DOHH2 (cell line): ENCODE results near the gene MEPE.

Experiments
- H3F3A ChIP-seq: fragments of 200-600 bp; sonication (generic), shearing (Covaris generic); 2 replicates; pipeline ENCODE4 v1.6.0; 2016; ENCODE audit warnings: antibody characterized with exemption, mild to moderate bottlenecking; ENCODE audit not compliant: control insufficient read depth, insufficient read depth
- H3K27ac ChIP-seq: fragments of 200-600 bp; sonication (generic); 2 replicates; pipeline ENCODE4 v1.5.1; 2014; ENCODE audit warnings: low read depth, mild to moderate bottlenecking, low read length, moderate library complexity
- H3K27me3 ChIP-seq: fragments of 200-600 bp; sonication (generic); 2 replicates; pipeline ENCODE4 v1.6.1; 2014; ENCODE audit warnings: mild to moderate bottlenecking, low read length, mixed read lengths; ENCODE audit not compliant: control insufficient read depth
- H3K36me3 ChIP-seq: fragments of 200-600 bp; sonication (generic); 2 replicates; pipeline ENCODE4 v1.6.1; 2014; ENCODE audit warnings: mild to moderate bottlenecking, low read length, moderate library complexity, mixed read lengths; ENCODE audit not compliant: control insufficient read depth
- H3K4me1 ChIP-seq: fragments of 200-600 bp; sonication (generic); 2 replicates; pipeline ENCODE4 v1.6.1; 2014; ENCODE audit warnings: mild to moderate bottlenecking, low read length, mixed read lengths; ENCODE audit not compliant: control insufficient read depth
- H3K4me2 ChIP-seq: fragments of 200-600 bp; sonication (generic); 2 replicates; pipeline ENCODE4 v1.6.0; 2014; ENCODE audit warnings: mild to moderate bottlenecking, low read length, moderate library complexity
- H3K4me3 ChIP-seq: fragments of 200-600 bp; sonication (generic); 2 replicates; pipeline ENCODE4 v1.5.1; 2014; ENCODE audit warnings: mild to moderate bottlenecking, low read length, mixed read lengths
- H3K79me2 ChIP-seq: fragments of 200-600 bp; sonication (generic); 2 replicates; pipeline ENCODE4 v1.6.1; 2014; ENCODE audit warnings: mild to moderate bottlenecking, low read length, mixed read lengths; ENCODE audit not compliant: control insufficient read depth
- H3K9me2 ChIP-seq: fragments of 200-600 bp; sonication (generic); replicated peaks from 2 replicates; pipeline ENCODE4 v1.6.1; 2014; ENCODE audit warnings: mild to moderate bottlenecking, low read length, mixed read lengths; ENCODE audit not compliant: control insufficient read depth
- H3K9me3 ChIP-seq: fragments of 200-600 bp; sonication (generic); 2 replicates; pipeline ENCODE4 v1.6.1; 2014; ENCODE audit warnings: antibody characterized with exemption, low read length, mixed read lengths; ENCODE audit not compliant: control insufficient read depth, insufficient read depth
- H4K20me1 ChIP-seq: fragments of 200-600 bp; sonication (generic); 2 replicates; pipeline ENCODE4 v1.6.0; 2014; ENCODE audit warnings: low read depth, mild to moderate bottlenecking, antibody characterized with exemption, low read length, moderate library complexity; ENCODE audit not compliant: control insufficient read depth, insufficient read depth
- EZH2phosphoT487 ChIP-seq: fragments of 200-600 bp; sonication (generic); IDR thresholded peaks from 2 replicates; pipeline ENCODE4 v1.6.1; 2017; ENCODE audit warnings: borderline replicate concordance, mild to moderate bottlenecking, antibody characterized with exemption, low read length, moderate library complexity, mixed read lengths
- TF ChIP-seq, protein P1 (sequence below): fragments of 200-600 bp; sonication (generic); IDR thresholded peaks from one replicate; pipeline ENCODE4 v1.5.1; 2014; ENCODE audit warnings: antibody characterized with exemption, mild to moderate bottlenecking, low read depth, low read length; ENCODE audit not compliant: poor library complexity, severe bottlenecking

MEPE gene

DNA sequence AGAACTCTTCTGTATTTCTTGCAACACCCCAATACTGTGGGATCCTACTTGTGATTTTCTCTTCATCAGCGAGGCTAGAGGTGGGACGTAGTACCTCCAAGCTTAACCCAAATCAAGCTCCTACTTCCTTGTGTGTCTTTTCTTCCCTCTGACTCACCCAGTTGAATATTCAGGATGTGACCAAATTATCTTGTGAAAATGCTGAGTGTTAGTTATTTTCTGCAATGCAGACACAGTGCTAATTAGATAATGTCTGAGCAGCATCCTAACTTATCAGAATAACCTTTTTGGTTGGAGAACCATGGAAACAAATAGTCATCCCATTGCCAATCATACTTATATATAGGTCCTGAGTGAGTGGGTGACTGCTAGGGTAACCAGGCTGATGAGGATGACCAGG lies 2.4 kb downstream of the MEPE start:
- no peaks in the 10 kb centered on the region for H3F3A ChIP-seq
- H3K4me3 ChIP-seq: no peak overlapping the region
- H3K4me2 ChIP-seq: no peak overlapping the region
- H3K9me3 ChIP-seq: no peaks in the 10 kb centered on the region
- no peaks in the 10 kb centered on the region for H3K9me2 ChIP-seq
- H3K4me1 ChIP-seq: no peaks in the 10 kb centered on the region
- TF ChIP-seq, protein P1, sequence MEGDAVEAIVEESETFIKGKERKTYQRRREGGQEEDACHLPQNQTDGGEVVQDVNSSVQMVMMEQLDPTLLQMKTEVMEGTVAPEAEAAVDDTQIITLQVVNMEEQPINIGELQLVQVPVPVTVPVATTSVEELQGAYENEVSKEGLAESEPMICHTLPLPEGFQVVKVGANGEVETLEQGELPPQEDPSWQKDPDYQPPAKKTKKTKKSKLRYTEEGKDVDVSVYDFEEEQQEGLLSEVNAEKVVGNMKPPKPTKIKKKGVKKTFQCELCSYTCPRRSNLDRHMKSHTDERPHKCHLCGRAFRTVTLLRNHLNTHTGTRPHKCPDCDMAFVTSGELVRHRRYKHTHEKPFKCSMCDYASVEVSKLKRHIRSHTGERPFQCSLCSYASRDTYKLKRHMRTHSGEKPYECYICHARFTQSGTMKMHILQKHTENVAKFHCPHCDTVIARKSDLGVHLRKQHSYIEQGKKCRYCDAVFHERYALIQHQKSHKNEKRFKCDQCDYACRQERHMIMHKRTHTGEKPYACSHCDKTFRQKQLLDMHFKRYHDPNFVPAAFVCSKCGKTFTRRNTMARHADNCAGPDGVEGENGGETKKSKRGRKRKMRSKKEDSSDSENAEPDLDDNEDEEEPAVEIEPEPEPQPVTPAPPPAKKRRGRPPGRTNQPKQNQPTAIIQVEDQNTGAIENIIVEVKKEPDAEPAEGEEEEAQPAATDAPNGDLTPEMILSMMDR: no peak
- no peak for TF ChIP-seq EZH2phosphoT487
- no peak overlapping the region for H3K27ac ChIP-seq
- no peaks in the 10 kb centered on the region for H3K36me3 ChIP-seq
- H4K20me1 ChIP-seq: no peaks in the 10 kb centered on the region
- H3K27me3 ChIP-seq: peaks cover 2% of the 10 kb centered on the region; the same call in 1 of the 2 replicates
- no peaks in the 10 kb centered on the region for H3K79me2 ChIP-seq

DNA sequence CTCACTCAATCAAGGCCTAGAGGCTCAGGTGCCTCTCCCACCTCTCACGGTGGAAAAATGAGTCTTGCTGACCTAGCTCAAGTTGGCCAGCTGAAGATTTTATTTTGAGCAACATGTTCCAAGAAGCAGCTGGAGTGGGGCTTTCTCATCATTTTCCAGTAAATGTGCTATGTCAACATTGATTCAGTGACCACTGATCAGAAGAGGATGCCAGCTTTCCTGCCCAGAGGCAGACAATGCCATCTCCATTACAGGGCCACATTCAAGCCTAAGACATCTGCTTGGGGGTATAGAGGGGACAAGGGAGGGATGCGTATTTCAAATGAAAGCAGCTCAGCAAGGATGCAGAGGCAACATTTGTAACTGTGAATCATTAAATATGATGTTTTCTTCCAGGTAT lies 3.0 kb downstream of the MEPE start:
- H3K27me3 ChIP-seq: peaks cover 2% of the 10 kb centered on the region; the same call in 1 of the 2 replicates
- no peak overlapping the region for H3K27ac ChIP-seq
- no peaks in the 10 kb centered on the region for H3K9me3 ChIP-seq
- TF ChIP-seq EZH2phosphoT487: no peak
- TF ChIP-seq, protein P1: no peak
- H3K4me2 ChIP-seq: no peak overlapping the region
- no peak overlapping the region for H3K4me3 ChIP-seq
- no peaks in the 10 kb centered on the region for H4K20me1 ChIP-seq
- H3F3A ChIP-seq: no peaks in the 10 kb centered on the region
- H3K4me1 ChIP-seq: no peaks in the 10 kb centered on the region
- no peaks in the 10 kb centered on the region for H3K36me3 ChIP-seq
- no peaks in the 10 kb centered on the region for H3K9me2 ChIP-seq
- H3K79me2 ChIP-seq: no peaks in the 10 kb centered on the region

DNA sequence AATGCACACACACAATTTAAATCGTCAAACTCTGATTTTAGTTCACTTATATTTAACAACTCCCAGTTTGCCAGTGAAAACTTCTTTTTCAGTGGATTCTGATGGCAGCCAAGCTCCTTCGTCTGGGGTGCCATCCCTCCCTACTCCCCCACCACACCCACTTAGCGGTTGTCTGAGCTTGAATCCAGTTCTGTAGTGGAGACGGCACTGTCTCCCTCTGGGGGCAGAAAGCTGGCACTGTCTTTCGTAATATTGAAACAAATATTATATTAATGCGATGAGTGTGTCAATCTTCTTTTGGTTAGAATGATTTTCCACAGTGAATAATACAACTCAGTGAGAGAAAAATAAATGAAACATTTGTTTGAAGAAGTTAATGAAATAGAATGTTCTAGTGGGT lies 5.4 kb downstream of the MEPE start:
- no peak for TF ChIP-seq EZH2phosphoT487
- TF ChIP-seq, protein P1: no peak
- Histone ChIP-seq H4K20me1 (no peaks in the 10 kb centered on the region), H3K36me3 (no peaks in the 10 kb centered on the region), H3K9me2 (no peaks in the 10 kb centered on the region), H3K4me3 (no peak overlapping the region), H3K79me2 (no peaks in the 10 kb centered on the region), H3K9me3 (no peaks in the 10 kb centered on the region), H3K27me3 (peaks cover 10% of the 10 kb centered on the region), H3K4me1 (no peaks in the 10 kb centered on the region), H3F3A (no peaks in the 10 kb centered on the region), H3K4me2 (no peak overlapping the region), H3K27ac (no peak overlapping the region)
